Brain microvascular endothelial cell (primary cell): ENCODE results near the gene IGSF23.

Experiments used
- DNase-seq: peaks from one replicate; pipeline ENCODE4 v3.0.0-alpha.2; 2020
- H3K27ac ChIP-seq: fragments of 250-450 bp; sonication (Bioruptor Pico); 2 replicates; pipeline ENCODE4 v1.5.1; 2020; ENCODE audit warnings: mild to moderate bottlenecking, moderate library complexity
- H3K27me3 ChIP-seq: fragments of 250-450 bp; sonication (Bioruptor Pico); replicated peaks from 2 replicates; pipeline ENCODE4 v1.5.1; 2020; ENCODE audit warnings: mild to moderate bottlenecking
- H3K36me3 ChIP-seq: fragments of 250-450 bp; sonication (Bioruptor Pico); replicated peaks from 2 replicates; pipeline ENCODE4 v1.5.1; 2020; ENCODE audit warnings: mild to moderate bottlenecking
- H3K4me3 ChIP-seq: 2 replicates; pipeline ENCODE4 v1.5.1; 2011; ENCODE audit warnings: low read depth, mild to moderate bottlenecking, control low read depth, low read length, moderate library complexity
- in situ Hi-C: cut with HindIII; loops from 2 replicates; pipeline ENCODE4 v1.10.0; 2017; ENCODE audit warnings: low sequenced_read_pairs, low pct_ligation_motif_present
- TF ChIP-seq, protein P1 (sequence below): IDR thresholded peaks from 2 replicates; pipeline ENCODE4 v1.5.1; 2011; ENCODE audit warnings: low read depth, mild to moderate bottlenecking, moderate library complexity, low read length, control low read depth, inconsistent platforms; ENCODE audit errors: missing control alignments

IGSF23 gene

DNA sequence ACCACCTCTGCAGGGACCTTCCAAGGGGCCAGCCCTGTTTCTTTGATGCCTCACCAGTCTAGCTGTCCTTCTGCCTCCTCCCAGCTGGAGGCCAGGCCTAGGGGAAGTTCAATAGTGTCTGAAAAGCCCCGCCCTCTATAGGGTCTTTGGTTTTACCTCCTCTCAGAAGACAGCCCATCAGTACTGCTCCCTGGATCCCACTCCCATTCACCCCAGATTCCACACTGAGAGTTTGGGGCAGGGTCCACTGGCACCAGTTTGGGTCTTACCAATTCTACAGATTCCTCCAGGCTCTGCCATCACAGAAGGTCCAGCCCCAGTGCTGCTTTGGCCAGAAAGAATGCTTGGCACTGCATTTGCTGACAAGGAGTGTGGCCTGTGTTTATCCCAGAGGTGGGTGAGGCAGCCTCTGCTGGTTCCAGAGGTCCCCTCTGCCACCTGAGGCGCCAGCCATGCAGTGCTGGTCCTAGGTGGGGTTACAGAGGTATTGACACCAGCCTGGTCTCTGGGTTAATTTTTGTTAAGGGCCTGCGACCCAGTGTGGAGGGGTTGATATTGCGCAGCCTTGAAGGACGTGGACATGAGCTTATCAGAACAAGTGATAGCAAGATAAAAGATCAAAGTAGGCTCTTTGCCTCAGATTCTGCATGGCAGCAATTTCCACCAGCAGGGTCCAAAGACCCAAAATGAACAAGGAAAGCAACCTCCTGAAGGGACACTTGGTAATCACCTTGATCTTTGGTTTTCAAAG, 41.4 kb upstream of the IGSF23 start:
- no peaks in the 10 kb centered on the region for H3K36me3 ChIP-seq
- no peak overlapping the region for H3K4me3 ChIP-seq
- no peaks in the 10 kb centered on the region for H3K27me3 ChIP-seq
- in situ Hi-C loops, result no loop called here
- DNase-seq, result no peak
- H3K27ac ChIP-seq, result no peak overlapping the region
- TF ChIP-seq, protein P1, sequence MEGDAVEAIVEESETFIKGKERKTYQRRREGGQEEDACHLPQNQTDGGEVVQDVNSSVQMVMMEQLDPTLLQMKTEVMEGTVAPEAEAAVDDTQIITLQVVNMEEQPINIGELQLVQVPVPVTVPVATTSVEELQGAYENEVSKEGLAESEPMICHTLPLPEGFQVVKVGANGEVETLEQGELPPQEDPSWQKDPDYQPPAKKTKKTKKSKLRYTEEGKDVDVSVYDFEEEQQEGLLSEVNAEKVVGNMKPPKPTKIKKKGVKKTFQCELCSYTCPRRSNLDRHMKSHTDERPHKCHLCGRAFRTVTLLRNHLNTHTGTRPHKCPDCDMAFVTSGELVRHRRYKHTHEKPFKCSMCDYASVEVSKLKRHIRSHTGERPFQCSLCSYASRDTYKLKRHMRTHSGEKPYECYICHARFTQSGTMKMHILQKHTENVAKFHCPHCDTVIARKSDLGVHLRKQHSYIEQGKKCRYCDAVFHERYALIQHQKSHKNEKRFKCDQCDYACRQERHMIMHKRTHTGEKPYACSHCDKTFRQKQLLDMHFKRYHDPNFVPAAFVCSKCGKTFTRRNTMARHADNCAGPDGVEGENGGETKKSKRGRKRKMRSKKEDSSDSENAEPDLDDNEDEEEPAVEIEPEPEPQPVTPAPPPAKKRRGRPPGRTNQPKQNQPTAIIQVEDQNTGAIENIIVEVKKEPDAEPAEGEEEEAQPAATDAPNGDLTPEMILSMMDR, result no peak

DNA sequence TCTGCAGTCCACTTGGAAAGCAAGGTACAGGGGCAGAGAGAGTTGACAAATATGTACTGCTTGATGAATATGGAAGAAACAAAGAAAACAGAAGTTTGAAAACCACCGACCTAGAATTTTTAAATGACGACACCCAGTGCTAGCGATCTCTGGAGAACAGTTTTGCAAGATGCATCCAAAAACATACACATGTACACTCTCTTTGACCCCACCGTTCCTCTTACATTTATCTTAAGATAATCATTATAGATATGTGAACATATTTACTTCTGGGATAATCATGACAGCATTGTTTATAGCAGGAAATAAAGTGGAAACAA, 40.8 kb upstream of the IGSF23 start:
- Histone ChIP-seq H3K27me3 (no peaks in the 10 kb centered on the region), H3K36me3 (no peaks in the 10 kb centered on the region), H3K27ac (no peak overlapping the region), H3K4me3 (no peak overlapping the region)
- TF ChIP-seq, protein P1, result no peak
- DNase-seq, result no peak
- in situ Hi-C loops, result no loop called here

DNA sequence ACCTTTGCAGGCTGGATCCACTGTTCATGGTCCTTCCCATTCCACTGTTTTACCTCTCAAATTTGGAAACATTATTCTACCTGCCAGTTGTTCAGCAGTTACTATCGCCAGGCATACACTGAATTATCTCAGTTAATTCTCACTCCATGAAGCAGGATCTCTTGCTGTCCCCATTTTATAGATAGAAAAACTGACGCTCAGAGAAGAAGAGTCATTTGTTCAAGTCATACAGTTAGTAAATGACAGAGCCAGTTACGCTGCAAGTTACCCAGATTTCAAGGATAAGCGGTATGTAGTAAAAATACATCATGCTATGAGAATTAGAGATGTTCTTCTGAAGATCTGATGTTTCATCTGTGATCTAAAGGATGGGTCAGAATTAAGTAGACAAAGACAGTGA, 40.2 kb upstream of the IGSF23 start:
- Histone ChIP-seq H3K36me3 (no peaks in the 10 kb centered on the region), H3K27ac (no peak overlapping the region), H3K4me3 (no peak overlapping the region), H3K27me3 (no peaks in the 10 kb centered on the region)
- in situ Hi-C loops, result no loop called here
- TF ChIP-seq, protein P1, result no peak
- DNase-seq, result no peak

DNA sequence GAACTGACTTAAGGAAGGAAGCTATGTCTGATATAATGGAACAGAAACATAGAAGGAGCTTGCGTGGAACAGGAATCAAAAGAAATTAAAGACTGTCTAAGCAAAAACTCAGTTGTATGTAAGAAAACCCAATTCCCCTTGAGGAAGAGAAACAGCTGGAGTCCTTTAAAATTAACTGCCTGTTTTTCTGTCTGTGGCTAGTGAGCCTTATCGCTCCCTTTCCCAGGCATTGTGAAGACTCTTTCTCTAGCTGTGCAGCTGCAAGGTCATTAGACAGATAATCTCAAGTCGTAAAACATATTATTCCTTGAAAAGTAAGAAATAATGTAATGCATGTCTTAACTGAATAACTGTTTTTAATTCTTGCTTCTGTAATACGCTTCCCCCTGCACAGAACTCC, 39.7 kb upstream of the IGSF23 start:
- no peaks in the 10 kb centered on the region for H3K36me3 ChIP-seq
- H3K27me3 ChIP-seq, result no peaks in the 10 kb centered on the region
- DNase-seq, result no peak
- no peak overlapping the region for H3K4me3 ChIP-seq
- in situ Hi-C loops, result no loop called here
- TF ChIP-seq, protein P1, result no peak
- no peak overlapping the region for H3K27ac ChIP-seq

DNA sequence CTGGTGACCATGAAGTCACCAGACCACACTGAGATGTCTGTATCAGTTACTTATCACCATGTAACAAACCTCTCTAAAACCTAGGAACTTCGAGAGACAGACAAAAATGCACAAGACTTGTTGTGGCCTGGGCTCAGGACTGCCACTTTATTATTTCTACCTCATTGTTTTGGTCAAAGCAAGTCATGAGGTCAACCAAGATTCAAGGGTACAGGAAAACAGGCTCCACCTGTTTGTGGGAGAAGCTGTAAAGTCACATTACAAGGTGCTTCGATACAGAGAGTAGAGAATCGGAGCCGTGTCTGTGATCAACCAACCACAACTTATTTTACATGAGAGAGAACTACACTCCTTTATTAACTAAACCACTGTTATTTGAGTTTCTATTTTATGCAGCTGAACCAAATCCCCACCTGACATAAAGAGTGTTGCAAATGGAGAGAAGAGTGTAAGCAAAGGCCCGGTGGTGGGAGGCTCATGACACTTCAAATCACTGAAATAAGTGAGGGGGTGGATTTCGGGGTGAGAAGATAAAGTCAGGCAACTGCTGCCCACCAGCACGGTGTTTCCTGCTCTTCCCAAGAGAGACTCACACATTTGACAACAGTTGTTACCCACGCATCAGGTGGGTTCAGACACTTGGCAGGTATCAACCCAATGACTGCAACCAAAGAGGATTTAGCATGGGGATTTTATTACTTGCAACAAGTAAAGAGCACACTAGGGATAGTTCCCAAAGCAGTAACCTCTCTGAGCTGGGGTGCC, 39.0 kb upstream of the IGSF23 start:
- TF ChIP-seq, protein P1, result no peak
- Histone ChIP-seq H3K27ac (no peak overlapping the region), H3K27me3 (no peaks in the 10 kb centered on the region), H3K4me3 (no peak overlapping the region), H3K36me3 (no peaks in the 10 kb centered on the region)
- no peak for DNase-seq
- in situ Hi-C loops, result no loop called here
